Measurements from ENCODE around the gene ZNF410.

GRCh38 chr14:73865534-73866113 lies 21.0 kb upstream of the ZNF410 start:
- no peak for TF ChIP-seq YY1 (IDR thresholded peaks at IDR 0.05; ENCODE audit: insufficient read depth, insufficient read length)
- no peak for TF ChIP-seq ZNF274 (IDR thresholded peaks at IDR 0.05; ENCODE audit: low read depth, low read length)
- no peak for TF ChIP-seq SUZ12 (IDR thresholded peaks at IDR 0.05; ENCODE audit: extremely low read depth, insufficient read depth, insufficient read length)
